Lung (tissue), 12 donors: Measurements from ENCODE around the gene DUSP3. TPM values are rescaled to one million over a fixed set of nuclear protein-coding genes. Genes with fewer than 3 reads are reported as not detected.

Source experiments
- ATAC-seq: fragments of 200-7000 bp; cut with Tn5 transposase; one replicate; pipeline ENCODE4 v1.9.1; 2020; ENCODE audit warnings: moderate number of reproducible peaks; ENCODE audit not compliant: insufficient read depth, low FRiP score
- DNase-seq, 3 donors: peaks; one replicate each; pipeline ENCODE4 v3.0.0-alpha.2; 2013 to 2017
- H3K27ac ChIP-seq, 2 donors: one replicate each; pipeline ENCODE4 v1.5.1; 2013; ENCODE audit warnings: mild to moderate bottlenecking in 2 of 2, moderate library complexity in 2 of 2, control low read depth in 1 of 2, inconsistent platforms in 1 of 2, low read depth in 1 of 2, low read length in 1 of 2
- H3K27me3 ChIP-seq, 3 donors: one replicate each; pipeline ENCODE4 v1.5.1; 2013; ENCODE audit warnings: low read length in 2 of 3; ENCODE audit not compliant: control insufficient read depth in 3 of 3, insufficient read depth in 3 of 3
- H3K36me3 ChIP-seq, 4 donors: one replicate each; pipeline ENCODE4 v1.5.1; 2013; ENCODE audit warnings: low read length in 4 of 4, mild to moderate bottlenecking in 1 of 4, moderate library complexity in 1 of 4; ENCODE audit not compliant: control insufficient read depth in 4 of 4, insufficient read depth in 4 of 4
- H3K4me1 ChIP-seq, 5 donors: one replicate each; pipeline ENCODE4 v1.5.1; 2013; ENCODE audit warnings: low read length in 5 of 5, mild to moderate bottlenecking in 2 of 5, moderate library complexity in 1 of 5; ENCODE audit not compliant: control insufficient read depth in 5 of 5, insufficient read depth in 5 of 5
- H3K4me3 ChIP-seq: one replicate; pipeline ENCODE4 v1.5.1; 2013; ENCODE audit warnings: mild to moderate bottlenecking, control low read depth, moderate library complexity
- H3K9ac ChIP-seq, 2 donors: one replicate each; pipeline ENCODE4 v1.5.1; 2013; ENCODE audit warnings: low read length in 2 of 2, control low read depth in 1 of 2; ENCODE audit not compliant: insufficient read depth in 1 of 2
- H3K9me3 ChIP-seq, 4 donors: one replicate each; pipeline ENCODE4 v1.5.1; 2013; ENCODE audit warnings: low read length in 3 of 4, mild to moderate bottlenecking in 1 of 4, moderate library complexity in 1 of 4; ENCODE audit not compliant: control insufficient read depth in 4 of 4, insufficient read depth in 3 of 4
- WGBS, 2 donors: extraction: QIAGEN DNeasy Blood & Tissue Kit; methylation state at CpG; one replicate each; pipeline ENCODE4 v1.1.7; 2013; 5-methylcytosine and 5-hydroxymethylcytosine counted together
- polyA plus RNA-seq, 2 donors: library from polyadenylated mRNA; stranded (reverse); fragments of 200-250 nt; gene quantifications; one replicate each; pipeline ENCODE4 v1.2.1, GENCODE V29; 2013
- total RNA-seq, 2 donors: library from RNA; depleted of rRNA in 1 of 2; stranded (reverse); fragments of >200 nt in 1 of 2; gene quantifications; one replicate each; pipeline ENCODE4 v1.2.1, GENCODE V29; 2014 to 2021
- TF ChIP-seq, protein P1 (sequence below): IDR thresholded peaks from 2 replicates; pipeline ENCODE4 v1.5.1; 2012; ENCODE audit warnings: mild to moderate bottlenecking; ENCODE audit errors: control extremely low read depth, extremely low read depth
- donor health status: control.
- donor health status: control.
- donor health status: Bipolar disorder and iron deficiency.
- donor health status: healthy.
- donor health status: DM: yes; HTN: yes; CAD: no.

The DUSP3 gene
- total and polyA plus RNA-seq, 4 donors: 49.6 to 86.3 (median 66.5) TPM

- TF ChIP-seq, protein P1, sequence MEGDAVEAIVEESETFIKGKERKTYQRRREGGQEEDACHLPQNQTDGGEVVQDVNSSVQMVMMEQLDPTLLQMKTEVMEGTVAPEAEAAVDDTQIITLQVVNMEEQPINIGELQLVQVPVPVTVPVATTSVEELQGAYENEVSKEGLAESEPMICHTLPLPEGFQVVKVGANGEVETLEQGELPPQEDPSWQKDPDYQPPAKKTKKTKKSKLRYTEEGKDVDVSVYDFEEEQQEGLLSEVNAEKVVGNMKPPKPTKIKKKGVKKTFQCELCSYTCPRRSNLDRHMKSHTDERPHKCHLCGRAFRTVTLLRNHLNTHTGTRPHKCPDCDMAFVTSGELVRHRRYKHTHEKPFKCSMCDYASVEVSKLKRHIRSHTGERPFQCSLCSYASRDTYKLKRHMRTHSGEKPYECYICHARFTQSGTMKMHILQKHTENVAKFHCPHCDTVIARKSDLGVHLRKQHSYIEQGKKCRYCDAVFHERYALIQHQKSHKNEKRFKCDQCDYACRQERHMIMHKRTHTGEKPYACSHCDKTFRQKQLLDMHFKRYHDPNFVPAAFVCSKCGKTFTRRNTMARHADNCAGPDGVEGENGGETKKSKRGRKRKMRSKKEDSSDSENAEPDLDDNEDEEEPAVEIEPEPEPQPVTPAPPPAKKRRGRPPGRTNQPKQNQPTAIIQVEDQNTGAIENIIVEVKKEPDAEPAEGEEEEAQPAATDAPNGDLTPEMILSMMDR: no peak
- H3K9me3 ChIP-seq: no peaks in the 10 kb centered on the region
- H3K4me3 ChIP-seq: no peak overlapping the region
- DNase-seq: no peak
- peaks cover 0 to 2% (median 0%) of the 10 kb centered on the region in 3 donors for H3K27me3 ChIP-seq
- no peak for ATAC-seq
- 83 to 90% methylated on average over 5 of the region's 5 CpGs for WGBS, 2 donors
- no peak overlapping the region for H3K9ac ChIP-seq
- no peak overlapping the region for H3K27ac ChIP-seq
- H3K36me3 ChIP-seq: no peaks in the 10 kb centered on the region
- peaks cover 0 to 8% (median 0%) of the 10 kb centered on the region in 5 donors for H3K4me1 ChIP-seq
Observed at GRCh38 chr17:43718544-43718943, 60.2 kb downstream of the DUSP3 start.

DNA sequence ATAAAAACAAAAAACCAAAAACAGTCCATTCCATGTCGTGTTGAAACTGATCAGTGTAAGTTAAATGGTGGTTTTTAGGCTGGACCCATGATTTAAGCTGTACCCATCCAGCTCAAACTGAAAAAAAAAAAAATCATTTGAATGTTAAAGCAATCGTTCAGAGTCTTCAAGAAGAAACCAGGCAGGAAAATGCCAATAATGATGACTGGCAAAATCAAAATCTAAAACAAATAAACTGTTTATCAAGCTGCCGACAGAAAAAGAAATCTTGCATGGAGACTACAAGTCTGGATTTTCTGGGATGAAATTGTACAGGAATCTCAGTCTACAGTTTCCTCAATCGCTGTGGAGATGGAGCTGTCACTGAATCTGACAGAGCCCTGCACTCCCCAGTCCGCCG, 60.9 kb downstream of the DUSP3 start:
- TF ChIP-seq, protein P1: no peak
- Histone ChIP-seq H3K9ac (no peak overlapping the region), H3K4me1 (peaks cover 0 to 8% (median 3%) of the 10 kb centered on the region in 5 donors), H3K9me3 (no peaks in the 10 kb centered on the region), H3K36me3 (no peaks in the 10 kb centered on the region), H3K27me3 (peaks cover 0 to 2% (median 0%) of the 10 kb centered on the region in 3 donors), H3K27ac (no peak overlapping the region), H3K4me3 (no peak overlapping the region)
- 76 to 84% methylated on average over 6 of the region's 6 CpGs for WGBS, 2 donors
- DNase-seq (no peak), ATAC-seq (no peak)

Other genes starting within 250 kb of the DUSP3 start
- 1 to 10 TPM in 1 of 2 donors, under 1 TPM in 1; 0.54 to 6.9 TPM for gene ETV4, start 232.6 kb downstream of the DUSP3 start, total RNA-seq
- gene ETV4, start 232.6 kb downstream of the DUSP3 start, polyA plus RNA-seq: 1 to 10 TPM; 2.2 to 4.3 TPM
- 1 to 10 TPM in 1 of 2 donors, under 1 TPM in 1; 0.31 to 1.2 TPM for gene MEOX1, start 117.1 kb downstream of the DUSP3 start, total RNA-seq
- 1 to 10 TPM in 1 of 2 donors, under 1 TPM in 1; 0.26 to 1.1 TPM for gene MEOX1, start 117.1 kb downstream of the DUSP3 start, polyA plus RNA-seq
- gene SOST, start 20.2 kb downstream of the DUSP3 start, total RNA-seq: not detected
- under 1 TPM; 0.02 to 0.04 TPM for gene SOST, start 20.2 kb downstream of the DUSP3 start, polyA plus RNA-seq
- under 1 TPM in 1 of 2 donors, not detected in 1; 0.06 TPM for gene CFAP97D1, start 1.5 kb upstream of the DUSP3 start, total RNA-seq
- under 1 TPM; 0.01 to 0.02 TPM for gene CFAP97D1, start 1.5 kb upstream of the DUSP3 start, polyA plus RNA-seq
- 10 to 100 TPM; 32.2 to 38.7 TPM for gene MPP3, start 54.2 kb upstream of the DUSP3 start, total RNA-seq
- gene MPP3, start 54.2 kb upstream of the DUSP3 start, polyA plus RNA-seq: 10 to 100 TPM in 1 of 2 donors, 1 to 10 TPM in 1; 9.9 to 17.0 TPM
- gene CD300LG, start 68.2 kb upstream of the DUSP3 start, total RNA-seq: 1 to 10 TPM; 1.1 to 6.8 TPM
- gene CD300LG, start 68.2 kb upstream of the DUSP3 start, polyA plus RNA-seq: 1 to 10 TPM; 1.4 to 3.6 TPM
- gene MPP2, start 128.6 kb upstream of the DUSP3 start, total RNA-seq: 1 to 10 TPM; 1.1 to 1.3 TPM
- under 1 TPM; 0.24 to 0.25 TPM for gene MPP2, start 128.6 kb upstream of the DUSP3 start, polyA plus RNA-seq
- gene PPY, start 163.5 kb upstream of the DUSP3 start, total RNA-seq: not detected
- gene PPY, start 163.5 kb upstream of the DUSP3 start, polyA plus RNA-seq: not detected
- under 1 TPM in 1 of 2 donors, not detected in 1; 0.25 TPM for gene PYY, start 175.0 kb upstream of the DUSP3 start, total RNA-seq
- under 1 TPM in 1 of 2 donors, not detected in 1; 0.05 TPM for gene PYY, start 175.0 kb upstream of the DUSP3 start, polyA plus RNA-seq
- gene NAGS, start 225.6 kb upstream of the DUSP3 start, total RNA-seq: 10 to 100 TPM in 1 of 2 donors, 1 to 10 TPM in 1; 2.6 to 10.7 TPM
- gene NAGS, start 225.6 kb upstream of the DUSP3 start, polyA plus RNA-seq: 1 to 10 TPM; 3.6 to 6.4 TPM
- 10 to 100 TPM; 32.9 to 33.3 TPM for gene TMEM101, start 236.0 kb upstream of the DUSP3 start, total RNA-seq
- gene TMEM101, start 236.0 kb upstream of the DUSP3 start, polyA plus RNA-seq: 10 to 100 TPM; 28.7 to 43.5 TPM